Fibroblast of villous mesenchyme (primary cell): Measurements from ENCODE around the gene CHODL. TPM values are rescaled to one million over a fixed set of nuclear protein-coding genes. Genes with fewer than 3 reads are reported as not detected.

ENCODE experiments used
- DNase-seq: peaks from one replicate; pipeline ENCODE4 v3.0.0-alpha.2; 2010; ENCODE audit warnings: low read depth
- H3K4me3 ChIP-seq: 2 replicates; pipeline ENCODE4 v1.5.1; 2011; ENCODE audit warnings: low read depth, mild to moderate bottlenecking, low read length
- CTCF ChIP-seq: IDR thresholded peaks from 2 replicates; pipeline ENCODE4 v1.5.1; 2012; ENCODE audit warnings: low read depth, mild to moderate bottlenecking, low read length; ENCODE audit not compliant: insufficient read depth
- total RNA-seq: library from RNA; depleted of rRNA; stranded (reverse); fragments of >200 nt; gene quantifications from 2 replicates; pipeline ENCODE4 v1.2.3, GENCODE V29; 2012

Gene CHODL
- under 0.01 TPM in 2 replicates for total RNA-seq

DNA sequence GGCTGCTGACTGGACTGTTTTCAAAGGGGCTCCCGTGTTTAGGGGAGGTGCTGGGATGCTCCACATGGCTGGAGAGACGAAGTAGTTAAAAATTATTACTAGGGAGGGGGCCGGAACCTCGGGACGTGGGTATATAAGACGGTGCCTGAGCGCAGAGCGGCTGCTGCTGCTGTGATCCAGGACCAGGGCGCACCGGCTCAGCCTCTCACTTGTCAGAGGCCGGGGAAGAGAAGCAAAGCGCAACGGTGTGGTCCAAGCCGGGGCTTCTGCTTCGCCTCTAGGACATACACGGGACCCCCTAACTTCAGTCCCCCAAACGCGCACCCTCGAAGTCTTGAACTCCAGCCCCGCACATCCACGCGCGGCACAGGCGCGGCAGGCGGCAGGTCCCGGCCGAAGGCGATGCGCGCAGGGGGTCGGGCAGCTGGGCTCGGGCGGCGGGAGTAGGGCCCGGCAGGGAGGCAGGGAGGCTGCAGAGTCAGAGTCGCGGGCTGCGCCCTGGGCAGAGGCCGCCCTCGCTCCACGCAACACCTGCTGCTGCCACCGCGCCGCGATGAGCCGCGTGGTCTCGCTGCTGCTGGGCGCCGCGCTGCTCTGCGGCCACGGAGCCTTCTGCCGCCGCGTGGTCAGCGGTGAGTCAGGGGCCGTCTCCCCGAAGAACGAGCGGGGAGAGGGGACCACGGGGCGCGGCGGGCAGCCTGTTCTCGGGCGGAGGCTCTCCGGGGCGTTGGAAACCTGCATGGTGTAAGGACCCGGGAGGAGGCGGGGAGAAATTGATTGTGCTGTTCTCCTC is at the start of gene CHODL:
Gene CHODL, plus strand, starts transcription at position 163 of the 793 bp plus-strand sequence. Its CDS starts 391 bp downstream, at position 554.
- no peak for DNase-seq
- H3K4me3 ChIP-seq, result no peak within 1 kb of the TSS
- no peak for TF ChIP-seq CTCF

- DNase-seq, result no peak
- no peak for TF ChIP-seq CTCF
Measured at GRCh38 chr21:18204931-18205330, 39.7 kb upstream of the CHODL start.

DNA sequence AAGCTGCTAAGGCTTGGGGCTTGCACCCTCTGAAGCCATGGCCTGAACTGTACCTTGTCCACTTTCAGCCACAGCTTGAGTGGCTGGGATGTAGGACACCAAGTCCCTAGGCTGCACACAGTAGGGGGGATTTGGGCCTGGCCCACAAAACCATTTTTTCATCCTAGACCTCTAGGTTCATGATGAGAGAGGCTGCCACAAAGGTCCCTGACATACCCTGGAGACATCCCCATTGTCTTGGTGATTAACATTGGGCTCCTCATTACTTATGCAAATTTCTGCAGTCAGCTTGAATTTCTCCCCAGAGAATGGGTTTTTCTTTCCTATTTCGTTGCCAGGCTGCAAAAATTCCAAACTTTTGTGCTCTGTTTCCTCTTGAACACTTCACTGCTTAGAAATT is 26.3 kb upstream of the CHODL start:
- H3K4me3 ChIP-seq, result no peak overlapping the region
- no peak for DNase-seq
- TF ChIP-seq CTCF, result no peak

More at GRCh38 chr21:18204931-18205330, 39.7 kb upstream of the CHODL start:
- no peak overlapping the region for H3K4me3 ChIP-seq

DNA sequence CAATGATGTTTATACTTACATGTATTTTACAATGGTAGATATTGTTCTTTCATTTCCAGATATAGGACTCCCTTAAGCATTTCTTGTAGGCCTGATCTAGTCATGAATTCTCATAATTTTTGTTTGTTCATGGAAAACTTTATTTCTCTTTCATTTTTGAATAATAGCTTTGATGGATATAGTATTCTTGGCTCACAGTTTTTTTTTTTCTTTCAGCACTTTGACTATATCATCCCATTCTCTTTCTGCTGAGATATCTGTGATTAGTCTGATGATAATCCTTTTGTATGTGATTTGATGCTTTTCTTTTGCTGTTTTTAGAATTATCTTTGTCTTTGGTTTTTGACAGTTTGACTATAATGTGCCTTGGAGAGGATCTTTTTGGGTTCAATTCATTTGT is 24.1 kb upstream of the CHODL start:
- DNase-seq, result no peak
- H3K4me3 ChIP-seq, result no peak overlapping the region
- no peak for TF ChIP-seq CTCF

GRCh38 chr21:18222346-18222745 is 22.3 kb upstream of the CHODL start:
- no peak for TF ChIP-seq CTCF
- no peak for DNase-seq
- H3K4me3 ChIP-seq, result no peak overlapping the region

- H3K4me3 ChIP-seq, result no peak overlapping the region
- no peak for DNase-seq
- no peak for TF ChIP-seq CTCF
Measured at GRCh38 chr21:18228060-18228739, 16.4 kb upstream of the CHODL start.
